ENCODE results near the gene KRT85. TPM values are rescaled to one million over a fixed set of nuclear protein-coding genes. Genes with fewer than 3 reads are reported as not detected.
"Not testable (repeated sequence)": the region's sequence is repeated elsewhere in the genome, so short reads cannot be mapped to it uniquely, and the experiment has no call there.

The KRT85 gene
- total RNA-seq, 2 experiments from 2014 or later, result not detected

DNA sequence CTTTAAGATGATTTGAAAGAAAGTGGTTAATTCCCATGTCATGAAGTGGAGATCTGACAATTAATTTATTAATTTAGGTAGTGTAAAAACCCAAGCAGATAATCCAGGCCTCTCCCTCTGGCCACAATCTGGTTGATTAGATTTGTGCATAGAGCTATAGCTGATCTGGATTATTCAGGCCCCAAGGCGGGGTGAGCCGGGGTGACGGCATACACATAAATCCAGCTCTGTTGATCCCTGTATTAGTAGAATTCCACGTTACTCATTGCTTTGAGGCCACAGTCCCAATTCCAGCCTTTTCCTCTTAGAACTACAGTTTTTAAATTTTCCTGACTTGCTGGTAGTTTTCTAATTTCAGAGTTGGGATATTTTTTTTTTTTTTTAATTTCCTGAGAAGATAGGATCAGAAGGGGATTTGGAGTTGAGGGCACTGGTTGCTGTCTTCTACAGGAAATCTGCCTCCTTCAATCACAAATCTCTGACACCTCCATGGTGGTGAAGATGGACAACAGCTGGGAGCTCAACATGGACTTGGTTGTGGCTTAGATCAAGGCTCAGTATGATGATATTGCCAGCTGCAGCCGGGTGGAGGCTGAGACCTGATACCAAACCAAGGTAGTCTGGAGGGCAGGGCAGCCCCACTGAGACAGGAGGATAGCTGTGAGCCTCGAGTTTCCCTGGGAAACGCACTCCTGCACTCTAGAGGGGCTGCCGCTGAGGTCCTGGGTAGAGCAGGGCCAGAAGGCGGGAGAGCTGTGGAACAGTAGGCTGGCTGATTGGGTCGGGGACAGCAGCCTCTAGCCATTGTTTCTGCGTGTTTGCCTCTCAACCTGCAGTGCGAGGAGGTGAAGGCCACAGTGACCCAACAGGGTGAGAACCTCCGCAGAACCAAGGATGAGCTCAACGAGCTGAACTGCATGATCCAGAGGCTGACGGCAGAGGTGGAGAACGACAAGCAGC, 19.4 kb downstream of the KRT85 start:
- DNase-seq, result no peak
- CTCF ChIA-PET, result interaction anchor here (0.7 kb wide), 1 partner anchor 82 kb away, joined by 3 read pairs; no protein-coding TSS in a partner anchor
- H3K36me3 Mint-ChIP-seq (ENCODE audit: low read depth), result no peaks in the 10 kb centered on the region
- H3K27me3 Mint-ChIP-seq, result peaks cover 34% of the 10 kb centered on the region
- H3K9me3 Mint-ChIP-seq, result no peaks in the 10 kb centered on the region
- no peak overlapping the region for H3K27ac Mint-ChIP-seq
- no peak overlapping the region for H3K4me3 Mint-ChIP-seq
- H3K4me1 Mint-ChIP-seq, result peaks cover 8% of the 10 kb centered on the region
- POLR2A ChIA-PET, result no interaction called here

DNA sequence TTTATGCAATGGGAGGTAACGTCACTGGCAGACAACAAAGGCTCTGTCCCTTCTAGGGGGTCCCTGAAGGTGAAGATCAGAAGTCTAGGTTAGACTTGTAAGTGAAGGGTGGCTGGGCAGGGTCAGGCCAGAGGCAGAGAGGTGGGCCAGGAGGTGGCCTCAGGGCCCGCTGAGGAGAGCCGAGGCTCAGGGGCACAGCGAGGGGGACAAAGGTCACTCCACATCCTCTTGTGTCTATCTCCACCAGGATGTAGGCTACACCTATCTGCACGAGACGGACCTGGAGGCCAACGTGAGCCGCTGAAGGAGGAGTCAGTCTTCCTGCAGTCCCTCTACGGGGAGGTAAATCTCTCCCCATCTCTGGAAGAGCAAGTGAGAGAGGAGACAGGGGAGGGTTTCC, 20.3 kb downstream of the KRT85 start:
- ChIA-PET CTCF (no interaction called here), POLR2A (no interaction called here)
- no peak overlapping the region for H3K4me3 Mint-ChIP-seq
- peaks cover 7% of the 10 kb centered on the region for H3K4me1 Mint-ChIP-seq
- H3K9me3 Mint-ChIP-seq, result no peaks in the 10 kb centered on the region
- peaks cover 30% of the 10 kb centered on the region for H3K27me3 Mint-ChIP-seq
- no peaks in the 10 kb centered on the region for H3K36me3 Mint-ChIP-seq (ENCODE audit: low read depth)
- no peak for DNase-seq
- H3K27ac Mint-ChIP-seq, result no peak overlapping the region

DNA sequence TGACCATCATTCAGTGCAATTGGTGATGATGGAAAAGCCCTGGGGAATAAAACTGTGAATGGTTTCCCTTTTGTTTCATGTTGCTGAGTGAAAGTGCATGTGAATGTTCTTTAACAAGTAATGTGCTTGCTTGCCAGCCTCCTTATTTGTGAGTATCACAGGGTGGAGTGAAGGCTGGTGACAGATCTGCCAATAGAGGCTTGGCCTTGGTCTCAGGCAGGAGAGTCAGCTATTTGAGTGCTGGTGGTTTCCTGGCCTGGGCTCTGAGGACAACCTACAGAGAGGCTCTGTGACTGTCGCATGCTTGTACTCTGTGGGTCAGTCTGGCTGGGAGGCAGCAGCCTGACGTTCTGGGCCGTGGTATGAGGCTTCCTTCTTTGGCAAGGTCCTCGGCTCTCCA, 20.7 kb downstream of the KRT85 start:
- DNase-seq, result no peak
- Mint-ChIP-seq H3K27ac (no peak overlapping the region), H3K36me3 (ENCODE audit: low read depth) (no peaks in the 10 kb centered on the region), H3K4me3 (no peak overlapping the region), H3K27me3 (peaks cover 31% of the 10 kb centered on the region), H3K9me3 (no peaks in the 10 kb centered on the region), H3K4me1 (peaks cover 4% of the 10 kb centered on the region)
- ChIA-PET CTCF (no interaction called here), POLR2A (no interaction called here)

DNA sequence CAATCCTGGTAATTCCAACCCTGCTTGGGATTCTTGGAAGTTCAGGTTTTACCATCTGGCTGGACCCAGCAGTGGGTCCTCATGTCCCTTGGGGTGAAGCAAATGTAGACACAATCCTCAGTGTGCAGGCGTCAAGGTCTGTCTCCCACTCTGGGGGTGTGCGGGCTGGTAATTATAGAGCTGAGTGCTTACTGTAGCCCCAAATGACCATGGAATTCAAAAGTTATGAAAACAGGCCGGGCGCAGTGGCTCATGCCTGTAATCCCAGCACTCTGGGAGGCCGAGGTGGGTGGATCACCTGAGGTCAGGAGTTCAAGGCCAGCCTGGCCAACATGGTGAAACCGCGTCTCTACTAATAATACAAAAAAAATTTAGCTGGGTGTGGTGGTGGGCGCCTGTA, 22.2 kb downstream of the KRT85 start:
- H3K9me3 Mint-ChIP-seq; CTCF ChIA-PET; DNase-seq; H3K4me1 Mint-ChIP-seq; H3K4me3 Mint-ChIP-seq; H3K36me3 Mint-ChIP-seq (ENCODE audit: low read depth); H3K27ac Mint-ChIP-seq; POLR2A ChIA-PET: not testable (repeated sequence)
- H3K27me3 Mint-ChIP-seq, result peaks cover 27% of the 10 kb centered on the region

DNA sequence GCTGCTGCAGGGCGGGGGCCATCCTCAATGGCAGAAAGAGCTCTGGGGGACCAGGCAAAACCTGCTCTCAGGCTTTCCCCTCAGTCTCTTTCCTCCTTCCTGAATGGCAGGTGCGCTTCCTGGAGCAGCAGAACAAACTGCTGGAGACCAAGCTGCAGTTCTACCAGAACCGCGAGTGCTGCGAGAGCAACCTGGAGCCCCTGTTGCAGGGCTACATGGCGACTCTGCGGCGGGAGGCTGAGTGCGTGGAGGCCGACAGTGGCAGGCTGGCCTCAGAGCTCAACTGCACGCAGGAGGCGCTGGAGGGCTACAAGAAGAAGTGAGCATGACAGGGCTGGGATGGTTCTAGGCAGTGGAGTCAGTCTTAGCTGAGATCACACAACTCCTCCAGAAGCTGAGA, 23.2 kb downstream of the KRT85 start:
- POLR2A ChIA-PET, result no interaction called here
- no peaks in the 10 kb centered on the region for H3K4me1 Mint-ChIP-seq
- H3K9me3 Mint-ChIP-seq, result no peaks in the 10 kb centered on the region
- no peaks in the 10 kb centered on the region for H3K36me3 Mint-ChIP-seq (ENCODE audit: low read depth)
- no peak for DNase-seq
- no peak overlapping the region for H3K4me3 Mint-ChIP-seq
- peaks cover 23% of the 10 kb centered on the region for H3K27me3 Mint-ChIP-seq
- no peak overlapping the region for H3K27ac Mint-ChIP-seq
- CTCF ChIA-PET, result interaction anchor here (1.2 kb wide), 1 partner anchor 541 kb away, joined by 3 read pairs; no protein-coding TSS in a partner anchor

DNA sequence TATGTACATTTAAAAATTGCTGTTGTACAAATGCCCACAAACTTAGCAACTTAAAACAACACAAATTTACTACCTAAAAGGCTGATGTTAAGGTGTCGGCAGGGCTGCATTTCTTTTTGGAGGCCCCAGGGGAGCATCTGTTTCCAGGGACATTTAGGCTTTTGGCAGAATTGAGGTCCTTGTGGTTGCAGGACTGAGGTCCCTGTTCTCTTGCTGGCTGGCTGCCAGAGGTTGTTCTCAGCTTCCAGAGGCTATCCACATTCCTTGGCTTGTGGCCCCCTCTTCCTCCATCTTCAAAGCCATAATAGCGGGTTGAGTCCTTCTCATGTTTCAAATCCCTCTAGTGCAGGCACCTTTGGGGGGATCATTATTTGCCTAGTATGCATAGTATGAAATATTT, 23.7 kb downstream of the KRT85 start:
- no peak for DNase-seq
- POLR2A ChIA-PET, result no interaction called here
- H3K27ac Mint-ChIP-seq, result no peak overlapping the region
- H3K4me1 Mint-ChIP-seq, result no peaks in the 10 kb centered on the region
- CTCF ChIA-PET, result interaction anchor here (1.2 kb wide), 1 partner anchor 541 kb away, joined by 3 read pairs; no protein-coding TSS in a partner anchor
- no peaks in the 10 kb centered on the region for H3K9me3 Mint-ChIP-seq
- H3K4me3 Mint-ChIP-seq, result no peak overlapping the region
- H3K27me3 Mint-ChIP-seq, result peaks cover 25% of the 10 kb centered on the region
- H3K36me3 Mint-ChIP-seq (ENCODE audit: low read depth), result no peaks in the 10 kb centered on the region

DNA sequence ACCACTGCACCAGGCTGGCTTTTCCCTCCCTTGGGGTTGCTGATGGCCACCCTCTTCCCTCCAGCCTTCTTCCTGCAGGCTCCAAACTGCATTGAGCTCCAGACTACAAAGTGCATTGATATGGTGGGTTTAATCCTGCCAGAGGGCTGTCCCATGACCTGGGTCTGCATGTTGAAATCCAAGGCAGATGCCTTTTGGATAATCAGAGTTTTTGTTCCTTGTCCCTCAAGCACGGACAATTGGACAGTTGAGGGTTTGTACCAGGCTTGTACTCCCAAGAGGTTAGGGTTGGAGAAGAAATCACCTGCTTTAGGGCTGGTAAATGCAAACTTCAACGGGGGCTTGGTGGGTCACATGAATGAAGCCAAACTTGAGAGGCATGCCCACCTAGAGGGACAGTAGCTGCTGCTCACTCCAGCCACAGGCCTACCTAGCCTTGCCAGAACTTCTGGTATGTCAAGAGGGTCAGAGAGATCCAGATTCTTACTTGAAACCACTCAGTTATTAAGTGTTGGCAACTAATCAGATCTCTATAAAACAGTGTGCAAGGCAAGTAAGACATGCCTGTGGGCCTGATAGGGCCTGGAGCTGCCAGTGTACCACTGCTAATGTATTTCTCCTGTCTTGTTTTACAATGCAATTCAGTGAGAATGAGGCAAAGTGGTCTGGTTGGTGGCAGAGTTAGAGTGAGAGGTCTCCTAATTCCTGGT, 24.3 kb downstream of the KRT85 start:
- ChIA-PET POLR2A (no interaction called here), CTCF (no interaction called here)
- no peak for DNase-seq
- Mint-ChIP-seq H3K4me1 (no peaks in the 10 kb centered on the region), H3K27me3 (peaks cover 23% of the 10 kb centered on the region), H3K4me3 (no peak overlapping the region), H3K9me3 (no peaks in the 10 kb centered on the region), H3K27ac (no peak overlapping the region), H3K36me3 (ENCODE audit: low read depth) (no peaks in the 10 kb centered on the region)

DNA sequence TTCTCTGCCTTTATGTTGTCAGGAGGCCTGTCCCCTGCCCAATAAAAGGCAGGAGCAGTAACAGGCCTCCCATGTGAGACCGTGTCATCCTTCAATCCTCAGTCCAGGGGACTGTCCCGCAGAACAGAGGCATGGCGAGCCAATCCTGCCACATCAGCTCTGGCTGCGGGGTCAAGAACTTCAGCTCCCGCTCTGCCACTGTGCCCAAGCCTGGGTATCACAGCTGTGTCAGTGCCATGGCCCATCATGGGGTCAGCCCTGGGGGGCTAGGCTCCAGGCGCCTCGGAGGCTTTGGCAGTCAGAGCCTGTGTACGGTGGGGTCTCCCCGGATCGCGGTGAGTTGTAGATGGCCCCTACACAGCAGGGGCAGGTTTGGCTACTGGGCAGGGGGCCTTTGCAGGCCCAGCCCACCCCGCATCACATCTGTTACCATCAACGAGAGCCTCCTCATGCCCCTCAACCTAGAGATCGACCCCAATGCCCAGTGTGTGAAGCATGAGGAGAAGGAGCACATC, 26.2 kb downstream of the KRT85 start:
- no peak for DNase-seq
- H3K4me1 Mint-ChIP-seq, result peaks cover 8% of the 10 kb centered on the region
- no peaks in the 10 kb centered on the region for H3K36me3 Mint-ChIP-seq (ENCODE audit: low read depth)
- no peak overlapping the region for H3K27ac Mint-ChIP-seq
- CTCF ChIA-PET, result interaction anchor here (1.4 kb wide), 1 partner anchor 62 kb away, joined by 3 read pairs; no protein-coding TSS in a partner anchor
- H3K4me3 Mint-ChIP-seq, result no peak overlapping the region
- peaks cover 20% of the 10 kb centered on the region for H3K27me3 Mint-ChIP-seq
- H3K9me3 Mint-ChIP-seq, result no peaks in the 10 kb centered on the region
- POLR2A ChIA-PET, result no interaction called here

DNA sequence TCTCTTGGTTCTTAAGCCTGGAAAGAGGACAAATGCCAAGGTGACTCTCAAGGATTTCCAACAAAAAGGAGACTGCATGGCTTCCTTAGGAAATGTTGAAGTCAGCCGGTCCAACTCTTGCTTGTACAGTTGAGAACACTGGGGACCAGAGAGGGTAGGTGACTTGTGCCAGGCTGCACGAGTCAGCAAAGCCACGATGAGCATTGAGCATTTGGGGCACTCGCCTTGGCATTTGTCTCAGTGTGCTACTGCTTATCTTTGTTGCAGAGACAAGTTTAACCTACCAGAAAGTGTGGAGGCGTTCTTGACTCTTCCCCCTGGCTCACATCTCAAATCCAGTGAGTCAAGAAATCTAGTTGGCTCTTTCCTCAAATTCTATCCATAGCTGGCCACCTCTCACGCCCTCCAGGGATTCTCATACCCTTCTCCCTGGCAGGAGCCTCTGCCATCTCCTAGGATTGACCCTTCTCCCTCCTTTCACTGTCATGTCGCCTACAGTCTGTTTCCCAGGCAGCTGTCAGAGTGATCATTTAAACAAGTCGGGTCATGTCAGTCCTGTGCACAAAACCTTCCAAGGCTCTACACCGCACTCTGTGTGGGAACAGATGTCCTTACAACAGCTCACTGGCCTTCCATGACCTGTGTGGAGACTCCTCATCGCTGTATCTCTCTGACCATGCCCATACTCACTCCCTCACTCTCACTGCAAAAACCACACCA, 28.9 kb downstream of the KRT85 start:
- Mint-ChIP-seq H3K4me1 (peaks cover 8% of the 10 kb centered on the region), H3K9me3 (no peaks in the 10 kb centered on the region), H3K4me3 (no peak overlapping the region), H3K36me3 (ENCODE audit: low read depth) (no peaks in the 10 kb centered on the region), H3K27me3 (peaks cover 14% of the 10 kb centered on the region), H3K27ac (no peak overlapping the region)
- no peak for DNase-seq
- ChIA-PET POLR2A (no interaction called here), CTCF (interaction anchor here (0.9 to 2.7 kb wide), 2 partner anchors 11 to 26 kb away, joined by 3 to 10 read pairs; no protein-coding TSS in a partner anchor)

DNA sequence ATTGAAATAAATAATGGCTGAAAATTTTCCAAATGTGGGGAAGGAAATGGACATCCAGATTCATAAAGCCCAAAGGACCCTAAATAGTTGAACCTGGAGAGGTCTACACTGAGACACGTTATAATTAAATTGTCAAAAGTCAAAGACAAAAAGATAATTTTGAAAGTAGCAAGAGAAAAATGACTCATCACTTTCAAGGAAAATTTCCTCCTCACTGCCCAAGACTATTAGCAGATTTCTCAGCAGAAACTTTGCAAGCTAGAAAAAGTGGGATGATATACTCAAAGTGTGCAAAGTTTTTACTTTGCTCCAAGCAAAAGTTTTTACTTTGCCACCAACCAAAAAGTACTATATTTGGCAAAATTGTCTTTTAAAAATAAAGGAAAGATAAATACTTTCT, 30.2 kb downstream of the KRT85 start:
- ChIA-PET CTCF (interaction anchor here (1.8 kb wide), 2 partner anchors 9 to 58 kb away, joined by 4 to 10 read pairs; no protein-coding TSS in a partner anchor), POLR2A (no interaction called here)
- H3K27me3 Mint-ChIP-seq, result peaks cover 17% of the 10 kb centered on the region
- no peak for DNase-seq
- H3K4me3 Mint-ChIP-seq, result no peak overlapping the region
- H3K4me1 Mint-ChIP-seq, result peaks cover 8% of the 10 kb centered on the region
- H3K9me3 Mint-ChIP-seq, result no peaks in the 10 kb centered on the region
- H3K27ac Mint-ChIP-seq, result no peak overlapping the region
- H3K36me3 Mint-ChIP-seq (ENCODE audit: low read depth), result no peaks in the 10 kb centered on the region

DNA sequence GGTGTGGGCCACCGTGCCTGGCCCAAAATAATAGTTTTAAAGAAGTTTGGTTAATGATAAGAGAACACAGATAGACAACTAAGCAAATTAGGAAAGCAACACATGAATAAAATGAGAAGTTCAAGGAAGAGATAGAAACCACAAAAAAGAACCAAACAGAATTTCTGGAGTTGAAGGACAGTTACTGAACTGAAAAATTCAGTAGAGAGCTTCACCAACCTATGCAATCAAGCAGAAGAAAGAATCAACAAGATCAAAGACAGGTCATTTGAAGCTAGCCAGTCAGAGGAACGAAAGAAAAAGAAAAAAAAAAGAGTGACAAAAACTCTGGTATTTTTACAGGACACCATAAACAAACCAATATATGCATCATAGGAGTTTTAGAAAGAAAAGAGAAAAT, 30.6 kb downstream of the KRT85 start:
- ChIA-PET POLR2A (no interaction called here), CTCF (interaction anchor here (1.8 kb wide), 2 partner anchors 9 to 58 kb away, joined by 4 to 10 read pairs; no protein-coding TSS in a partner anchor)
- Mint-ChIP-seq H3K4me3 (no peak overlapping the region), H3K36me3 (ENCODE audit: low read depth) (no peaks in the 10 kb centered on the region), H3K27ac (no peak overlapping the region), H3K9me3 (no peaks in the 10 kb centered on the region), H3K27me3 (peaks cover 14% of the 10 kb centered on the region), H3K4me1 (peaks cover 8% of the 10 kb centered on the region)
- DNase-seq, result no peak

DNA sequence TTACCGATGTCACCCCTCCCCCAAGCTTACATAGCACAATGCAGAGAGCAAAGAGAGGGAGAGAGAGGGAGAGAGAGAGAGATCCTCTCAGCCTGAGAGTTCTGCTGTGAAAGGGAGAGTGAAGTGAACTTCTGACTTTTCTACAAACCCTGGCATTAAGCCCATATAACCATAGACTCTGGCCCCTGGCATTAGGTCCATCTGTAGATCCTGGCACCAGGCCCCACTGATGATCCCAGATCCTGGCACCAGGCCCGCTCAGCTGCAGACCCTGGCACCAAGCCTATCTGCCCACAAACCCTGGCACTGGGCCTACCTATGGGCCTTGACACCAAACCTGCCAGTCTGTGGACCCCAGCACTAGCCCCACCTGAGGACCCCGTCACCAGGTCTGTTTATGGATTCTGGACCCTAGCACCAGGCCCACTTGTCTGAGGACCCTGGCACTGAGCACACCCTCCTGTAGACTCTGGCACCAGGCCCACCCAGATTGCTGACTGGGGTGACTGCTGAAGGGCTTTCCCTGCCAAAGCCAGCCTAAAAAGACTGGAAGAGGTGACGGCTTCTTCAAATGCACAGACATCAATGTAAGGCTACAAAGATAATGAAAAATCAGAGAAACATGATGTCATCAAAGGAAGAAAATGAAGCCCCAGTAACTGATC, 31.6 kb downstream of the KRT85 start:
- Mint-ChIP-seq H3K4me1 (peaks cover 8% of the 10 kb centered on the region), H3K27ac (no peak overlapping the region), H3K36me3 (ENCODE audit: low read depth) (no peaks in the 10 kb centered on the region), H3K27me3 (peaks cover 13% of the 10 kb centered on the region), H3K4me3 (no peak overlapping the region), H3K9me3 (no peaks in the 10 kb centered on the region)
- no peak for DNase-seq
- CTCF ChIA-PET, result interaction anchor here (1.2 to 1.8 kb wide), 3 partner anchors 8 to 114 kb away, joined by 3 to 10 read pairs (median 4); no protein-coding TSS in a partner anchor
- POLR2A ChIA-PET, result no interaction called here

Data from activated CD4-positive, alpha-beta memory T cell treated with anti-CD3 and anti-CD28 coated beads, Interleukin-2, amount 10 ng/mL, durations not matched to agents 7 days and 5 days (primary cell).